ENCODE data around the gene DIPK1B. TPM values are rescaled to one million over a fixed set of nuclear protein-coding genes. Genes with fewer than 3 reads are reported as not detected.
A peak's percentile ranks its signal among the peaks of the same experiment; 100 is the strongest.
"Not testable (repeated sequence)": the region's sequence is repeated elsewhere in the genome, so short reads cannot be mapped to it uniquely, and the experiment has no call there.

Gene DIPK1B
- total and polyA plus RNA-seq, 4 donors = 1.1 to 13.6 (median 6.1) TPM

- peak in 1 of 2 donors; percentile 24 for DNase-seq
- H3K36me3 ChIP-seq (ENCODE audit: control insufficient read depth in 1 of 2, insufficient read depth in 2 of 2, low read length in 1 of 2); H3K27ac ChIP-seq (ENCODE audit: low read depth in 1 of 2, low read length in 2 of 2); H3K9me3 ChIP-seq (ENCODE audit: control insufficient read depth, low read length); H3K27me3 ChIP-seq (ENCODE audit: control insufficient read depth in 1 of 2, insufficient read depth in 2 of 2, low read length in 1 of 2); H3K4me3 ChIP-seq (ENCODE audit: low read length in 2 of 2); ATAC-seq (ENCODE audit: low FRiP score); intact Hi-C loops (cut with DNase I); H3K4me1 ChIP-seq (ENCODE audit: control insufficient read depth in 1 of 2, insufficient read depth in 2 of 2, low read length in 2 of 2): not testable (repeated sequence)
- 82 to 85% methylated on average over 14 of the region's 14 CpGs for WGBS, 2 donors
These were observed 53.5 kb downstream of the DIPK1B start for GRCh38 chr9:136765745-136766409.

- 51 to 69% methylated on average over 11 to 18 of the region's 18 CpGs for WGBS, 2 donors
- H3K27me3 ChIP-seq (ENCODE audit: control insufficient read depth in 1 of 2, insufficient read depth in 2 of 2, low read length in 1 of 2); H3K4me1 ChIP-seq (ENCODE audit: control insufficient read depth in 1 of 2, insufficient read depth in 2 of 2, low read length in 2 of 2); intact Hi-C loops (cut with DNase I); ATAC-seq (ENCODE audit: low FRiP score); H3K27ac ChIP-seq (ENCODE audit: low read depth in 1 of 2, low read length in 2 of 2); H3K36me3 ChIP-seq (ENCODE audit: control insufficient read depth in 1 of 2, insufficient read depth in 2 of 2, low read length in 1 of 2); H3K4me3 ChIP-seq (ENCODE audit: low read length in 2 of 2); H3K9me3 ChIP-seq (ENCODE audit: control insufficient read depth, low read length): not testable (repeated sequence)
- peak in 1 of 2 donors; percentile 59 for DNase-seq
These were observed 54.2 kb downstream of the DIPK1B start for GRCh38 chr9:136766410-136767120.

- DNase-seq (peak in 1 of 2 donors; percentile 43), ATAC-seq (ENCODE audit: low FRiP score) (no peak)
- intact Hi-C loops (cut with DNase I) = no loop called here
- 10 to 19% methylated on average over 12 to 16 of the region's 16 CpGs for WGBS, 2 donors
- Histone ChIP-seq H3K27me3 (ENCODE audit: control insufficient read depth in 1 of 2, insufficient read depth in 2 of 2, low read length in 1 of 2) (no peaks in the 10 kb centered on the region), H3K4me1 (ENCODE audit: control insufficient read depth in 1 of 2, insufficient read depth in 2 of 2, low read length in 2 of 2) (no peaks in the 10 kb centered on the region), H3K4me3 (ENCODE audit: low read length in 2 of 2) (no peak overlapping the region), H3K36me3 (ENCODE audit: control insufficient read depth in 1 of 2, insufficient read depth in 2 of 2, low read length in 1 of 2) (no peaks in the 10 kb centered on the region), H3K27ac (ENCODE audit: low read depth in 1 of 2, low read length in 2 of 2) (no peak overlapping the region), H3K9me3 (ENCODE audit: control insufficient read depth, low read length) (peaks cover 3% of the 10 kb centered on the region)
These were observed 57.4 kb downstream of the DIPK1B start for GRCh38 chr9:136769710-136770191.

- Histone ChIP-seq H3K27me3 (ENCODE audit: control insufficient read depth in 1 of 2, insufficient read depth in 2 of 2, low read length in 1 of 2) (no peaks in the 10 kb centered on the region), H3K4me1 (ENCODE audit: control insufficient read depth in 1 of 2, insufficient read depth in 2 of 2, low read length in 2 of 2) (no peaks in the 10 kb centered on the region), H3K36me3 (ENCODE audit: control insufficient read depth in 1 of 2, insufficient read depth in 2 of 2, low read length in 1 of 2) (no peaks in the 10 kb centered on the region), H3K27ac (ENCODE audit: low read depth in 1 of 2, low read length in 2 of 2) (no peak overlapping the region), H3K4me3 (ENCODE audit: low read length in 2 of 2) (no peak overlapping the region), H3K9me3 (ENCODE audit: control insufficient read depth, low read length) (peaks cover 3% of the 10 kb centered on the region)
- WGBS, 2 donors = 58 to 72% methylated on average over 3 of the region's 3 CpGs
- DNase-seq = peak in 1 of 2 donors; percentile 5
- intact Hi-C loops (cut with DNase I) = no loop called here
- ATAC-seq (ENCODE audit: low FRiP score) = no peak
These were observed 59.6 kb downstream of the DIPK1B start for GRCh38 chr9:136771907-136772415.

- intact Hi-C loops (cut with DNase I) = no loop called here
- Histone ChIP-seq H3K4me1 (ENCODE audit: control insufficient read depth in 1 of 2, insufficient read depth in 2 of 2, low read length in 2 of 2) (no peaks in the 10 kb centered on the region), H3K27me3 (ENCODE audit: control insufficient read depth in 1 of 2, insufficient read depth in 2 of 2, low read length in 1 of 2) (no peaks in the 10 kb centered on the region), H3K4me3 (ENCODE audit: low read length in 2 of 2) (no peak overlapping the region), H3K36me3 (ENCODE audit: control insufficient read depth in 1 of 2, insufficient read depth in 2 of 2, low read length in 1 of 2) (no peaks in the 10 kb centered on the region), H3K27ac (ENCODE audit: low read depth in 1 of 2, low read length in 2 of 2) (no peak overlapping the region), H3K9me3 (ENCODE audit: control insufficient read depth, low read length) (peaks cover 3% of the 10 kb centered on the region)
- 81 to 87% methylated on average over 7 of the region's 7 CpGs for WGBS, 2 donors
- ATAC-seq (ENCODE audit: low FRiP score) (no peak), DNase-seq (peak; percentile 53 to 76)
These were observed 61.1 kb downstream of the DIPK1B start for GRCh38 chr9:136773386-136774044.

Small RNA genes lying within 50 kb of the gene (microRNA-seq; reads per million reads assigned to microRNA genes)
- 60,226 to 188,225 reads per million in 2 donors for gene MIR126
- 0 to 3.0 reads per million in 2 donors for gene MIR6722

Other genes starting within 250 kb of the DIPK1B start
- 10 to 100 TPM; 57.1 to 59.1 TPM for gene SEC16A, start 229.5 kb upstream of the DIPK1B start, total RNA-seq
- gene SEC16A, start 229.5 kb upstream of the DIPK1B start, polyA plus RNA-seq = 10 to 100 TPM; 11.1 to 61.0 TPM
- 10 to 100 TPM; 47.4 to 81.6 TPM for gene NOTCH1, start 166.5 kb upstream of the DIPK1B start, total RNA-seq
- gene NOTCH1, start 166.5 kb upstream of the DIPK1B start, polyA plus RNA-seq = 1 to 10 TPM; 3.1 to 8.5 TPM
- gene EGFL7, start 49.7 kb upstream of the DIPK1B start, total RNA-seq = 100 to 1,000 TPM in 1 of 2 donors, 10 to 100 TPM in 1; 78.6 to 308 TPM
- 10 to 100 TPM; 13.1 to 32.0 TPM for gene EGFL7, start 49.7 kb upstream of the DIPK1B start, polyA plus RNA-seq
- gene AGPAT2, start 25.1 kb upstream of the DIPK1B start, total RNA-seq = 10 to 100 TPM; 26.9 to 31.5 TPM
- 10 to 100 TPM; 49.5 to 64.9 TPM for gene AGPAT2, start 25.1 kb upstream of the DIPK1B start, polyA plus RNA-seq
- 10 to 100 TPM; 11.4 to 13.4 TPM for gene LCN10, start 30.4 kb downstream of the DIPK1B start, total RNA-seq
- gene LCN10, start 30.4 kb downstream of the DIPK1B start, polyA plus RNA-seq = 1 to 10 TPM in 1 of 2 donors, under 1 TPM in 1; 0.25 to 2.1 TPM
- 10 to 100 TPM; 17.4 to 24.2 TPM for gene LCN6, start 36.0 kb downstream of the DIPK1B start, total RNA-seq
- 1 to 10 TPM in 1 of 2 donors, not detected in 1; 2.5 TPM for gene LCN6, start 36.0 kb downstream of the DIPK1B start, polyA plus RNA-seq
- not detected for gene LCN8, start 45.7 kb downstream of the DIPK1B start, total RNA-seq
- gene LCN8, start 45.7 kb downstream of the DIPK1B start, polyA plus RNA-seq = under 1 TPM in 1 of 2 donors, not detected in 1; 0.10 TPM
- gene LCN15, start 51.9 kb downstream of the DIPK1B start, total RNA-seq = not detected
- under 1 TPM in 1 of 2 donors, not detected in 1; 0.88 TPM for gene LCN15, start 51.9 kb downstream of the DIPK1B start, polyA plus RNA-seq
- gene TMEM141, start 78.8 kb downstream of the DIPK1B start, total RNA-seq = 10 to 100 TPM; 26.6 to 27.0 TPM
- gene TMEM141, start 78.8 kb downstream of the DIPK1B start, polyA plus RNA-seq = 10 to 100 TPM; 57.0 to 95.8 TPM
- gene CCDC183, start 83.8 kb downstream of the DIPK1B start, total RNA-seq = under 1 TPM; 0.45 to 0.58 TPM
- gene CCDC183, start 83.8 kb downstream of the DIPK1B start, polyA plus RNA-seq = under 1 TPM; 0.46 to 0.50 TPM
- gene RABL6, start 95.4 kb downstream of the DIPK1B start, total RNA-seq = 10 to 100 TPM; 47.2 to 52.0 TPM
- gene RABL6, start 95.4 kb downstream of the DIPK1B start, polyA plus RNA-seq = 10 to 100 TPM; 31.3 to 76.1 TPM
- 1 to 10 TPM; 6.1 to 6.2 TPM for gene AJM1, start 129.9 kb downstream of the DIPK1B start, total RNA-seq
- gene AJM1, start 129.9 kb downstream of the DIPK1B start, polyA plus RNA-seq = 10 to 100 TPM in 1 of 2 donors, under 1 TPM in 1; 0.63 to 26.9 TPM
- 10 to 100 TPM; 65.6 to 84.1 TPM for gene PHPT1, start 136.8 kb downstream of the DIPK1B start, total RNA-seq
- 100 to 1,000 TPM; 129 to 165 TPM for gene PHPT1, start 136.8 kb downstream of the DIPK1B start, polyA plus RNA-seq
- gene MAMDC4, start 139.8 kb downstream of the DIPK1B start, total RNA-seq = 1 to 10 TPM; 2.4 to 5.0 TPM
- gene MAMDC4, start 139.8 kb downstream of the DIPK1B start, polyA plus RNA-seq = 10 to 100 TPM in 1 of 2 donors, 1 to 10 TPM in 1; 2.6 to 19.0 TPM
- gene EDF1, start 153.7 kb downstream of the DIPK1B start, total RNA-seq = 100 to 1,000 TPM; 193 to 223 TPM
- 100 to 1,000 TPM; 421 to 505 TPM for gene EDF1, start 153.7 kb downstream of the DIPK1B start, polyA plus RNA-seq
- gene TRAF2, start 173.9 kb downstream of the DIPK1B start, total RNA-seq = 10 to 100 TPM in 1 of 2 donors, 1 to 10 TPM in 1; 9.1 to 22.1 TPM
- 10 to 100 TPM in 1 of 2 donors, 1 to 10 TPM in 1; 4.8 to 14.0 TPM for gene TRAF2, start 173.9 kb downstream of the DIPK1B start, polyA plus RNA-seq
- 100 to 1,000 TPM in 1 of 2 donors, 10 to 100 TPM in 1; 92.5 to 107 TPM for gene FBXW5, start 232.2 kb downstream of the DIPK1B start, total RNA-seq
- gene FBXW5, start 232.2 kb downstream of the DIPK1B start, polyA plus RNA-seq = 100 to 1,000 TPM; 111 to 191 TPM
- gene C8G, start 232.7 kb downstream of the DIPK1B start, total RNA-seq = 1 to 10 TPM in 1 of 2 donors, under 1 TPM in 1; 0.90 to 1.1 TPM
- gene C8G, start 232.7 kb downstream of the DIPK1B start, polyA plus RNA-seq = 1 to 10 TPM; 1.8 to 3.1 TPM
- gene LCN12, start 239.7 kb downstream of the DIPK1B start, total RNA-seq = 1 to 10 TPM in 1 of 2 donors, under 1 TPM in 1; 0.71 to 1.6 TPM
- gene LCN12, start 239.7 kb downstream of the DIPK1B start, polyA plus RNA-seq = 1 to 10 TPM in 1 of 2 donors, not detected in 1; 3.3 TPM

All from aorta (tissue), 5 donors.